DMS79 (cell line): ENCODE measurements around the gene ZFR2.
"Not testable (repeated sequence)": the region's sequence is repeated elsewhere in the genome, so short reads cannot be mapped to it uniquely, and the experiment has no call there.

Experiments used
- DNase-seq: peaks from one replicate; lab custom pipeline; 2025; lab: John Stamatoyannopoulos, UW

Gene ZFR2

GRCh38 chr19:3836887-3837286, 32.0 kb downstream of the ZFR2 start:
- no peak for DNase-seq

DNA sequence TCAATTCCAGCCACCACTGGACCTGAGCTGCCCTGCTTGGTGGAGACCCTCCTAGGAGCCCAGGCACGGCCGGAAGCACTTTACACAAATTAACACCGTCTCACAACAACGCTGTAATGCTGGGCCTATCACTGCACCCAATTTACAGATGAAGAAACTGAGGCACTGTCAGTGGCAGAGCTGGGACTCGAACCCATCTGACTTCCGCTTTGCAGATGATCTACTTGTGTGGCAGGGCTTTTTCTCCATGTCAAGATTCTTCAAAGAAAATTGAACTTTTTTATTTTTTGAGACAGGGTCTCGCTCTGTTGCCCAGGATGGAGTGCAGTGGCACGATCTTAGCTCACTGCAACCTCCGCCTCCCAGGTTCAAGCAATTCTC, 33.8 kb downstream of the ZFR2 start:
- no peak for DNase-seq

DNA sequence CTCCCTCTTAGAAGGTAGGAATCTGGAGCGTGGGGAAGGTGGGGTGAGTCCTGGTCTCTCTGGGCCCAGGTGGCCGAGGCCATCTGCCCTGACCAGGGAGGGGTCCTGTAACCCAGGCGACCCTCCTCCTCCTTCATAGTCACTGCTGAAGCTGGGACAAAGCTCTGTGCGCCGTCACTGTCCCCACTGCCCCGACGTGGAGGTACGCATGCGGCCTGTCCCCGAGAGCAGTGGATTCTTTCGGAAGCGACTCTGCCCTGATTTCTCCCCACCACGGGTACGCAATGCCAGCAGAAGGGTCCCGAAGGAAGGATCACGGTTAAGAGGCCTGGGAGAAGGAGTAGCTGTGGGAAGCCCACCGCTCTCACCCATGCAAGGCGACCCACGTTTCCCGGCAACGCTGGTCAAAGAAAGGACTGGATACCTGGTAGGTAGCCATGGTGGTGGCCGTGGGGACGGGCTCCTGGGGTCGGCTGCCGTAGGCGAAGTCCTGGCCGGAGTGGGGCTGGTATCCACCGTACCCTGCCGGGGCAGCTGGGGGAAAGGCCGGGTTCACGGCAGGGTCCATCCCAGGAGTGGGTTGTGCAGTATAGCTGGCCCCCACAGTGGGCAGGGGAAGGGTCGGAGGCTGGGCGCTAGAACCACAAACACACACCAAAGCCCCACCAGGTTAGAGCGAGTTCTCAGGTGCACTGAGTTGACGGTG, 34.3 kb downstream of the ZFR2 start:
- no peak for DNase-seq

DNA sequence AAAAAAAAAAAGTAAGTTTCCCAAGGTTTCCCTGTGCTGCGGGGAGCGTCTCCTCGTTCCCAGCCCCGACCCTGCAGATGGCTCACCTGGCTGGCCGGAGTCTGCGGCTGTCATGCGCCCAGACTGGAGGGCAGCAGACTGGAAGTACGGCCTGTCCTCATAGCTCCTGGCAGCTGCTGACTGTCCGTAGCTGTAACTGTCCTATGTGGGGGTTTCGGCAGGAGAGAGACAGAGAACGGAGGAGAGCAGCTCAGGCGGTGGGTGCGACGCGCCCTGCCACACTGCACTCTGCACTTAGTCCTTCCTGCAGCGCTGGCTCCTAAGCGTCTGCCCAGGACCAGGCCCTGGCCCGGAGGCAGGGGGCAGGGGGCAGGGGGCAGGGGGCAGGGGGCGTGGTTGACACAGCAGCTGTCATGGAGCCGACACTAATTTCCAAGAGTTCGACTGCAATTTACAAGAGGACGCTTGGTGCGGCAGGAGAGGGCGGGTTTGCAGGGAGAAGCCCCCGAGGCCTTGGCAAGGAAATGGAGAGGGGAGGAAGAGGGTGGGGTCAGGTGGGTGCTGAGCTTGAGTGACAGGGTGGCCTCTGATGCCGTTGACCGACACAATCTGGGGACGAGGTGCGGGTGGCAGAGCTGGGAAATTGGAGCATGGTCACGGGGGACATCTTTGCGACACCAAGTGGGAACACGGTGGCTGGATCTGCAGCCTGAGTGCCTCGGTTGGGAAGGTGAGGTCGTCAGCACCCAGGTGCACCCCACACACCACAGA, 35.1 kb downstream of the ZFR2 start:
- DNase-seq, result no peak

- DNase-seq, result no peak
Observed at GRCh38 chr19:3832001-3832400, 36.8 kb downstream of the ZFR2 start.

GRCh38 chr19:3831601-3832000, 37.2 kb downstream of the ZFR2 start:
- no peak for DNase-seq

- no peak for DNase-seq
Observed at GRCh38 chr19:3830621-3831589, 37.9 kb downstream of the ZFR2 start.

DNA sequence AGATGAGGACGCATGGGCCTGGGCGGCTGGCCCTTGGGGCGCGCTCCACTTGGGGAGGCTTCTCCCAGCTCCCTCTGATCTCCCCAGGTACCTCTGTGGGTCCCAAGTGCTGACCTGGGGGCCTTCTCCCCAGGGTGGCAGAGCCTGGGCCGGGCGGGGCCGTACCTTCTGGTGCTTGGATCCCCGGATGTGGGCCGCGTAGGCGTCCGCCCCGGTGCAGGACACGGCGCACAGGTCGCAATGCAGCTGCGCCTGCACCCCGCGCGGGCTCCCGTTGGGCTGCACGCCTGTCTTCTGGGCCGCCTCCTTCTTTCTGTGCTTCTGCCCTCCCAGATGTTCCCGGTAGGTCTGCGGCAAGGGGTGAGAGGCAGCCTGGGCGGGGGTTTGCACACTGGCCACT, 41.5 kb downstream of the ZFR2 start:
- no peak for DNase-seq

GRCh38 chr19:3826163-3826562, 42.7 kb downstream of the ZFR2 start:
- DNase-seq, result no peak

- DNase-seq, result no peak
Observed at GRCh38 chr19:3825286-3825956, 43.4 kb downstream of the ZFR2 start.

GRCh38 chr19:3823350-3823713, 45.5 kb downstream of the ZFR2 start:
- no peak for DNase-seq

GRCh38 chr19:3822683-3823349, 46.0 kb downstream of the ZFR2 start:
- DNase-seq, result no peak

DNA sequence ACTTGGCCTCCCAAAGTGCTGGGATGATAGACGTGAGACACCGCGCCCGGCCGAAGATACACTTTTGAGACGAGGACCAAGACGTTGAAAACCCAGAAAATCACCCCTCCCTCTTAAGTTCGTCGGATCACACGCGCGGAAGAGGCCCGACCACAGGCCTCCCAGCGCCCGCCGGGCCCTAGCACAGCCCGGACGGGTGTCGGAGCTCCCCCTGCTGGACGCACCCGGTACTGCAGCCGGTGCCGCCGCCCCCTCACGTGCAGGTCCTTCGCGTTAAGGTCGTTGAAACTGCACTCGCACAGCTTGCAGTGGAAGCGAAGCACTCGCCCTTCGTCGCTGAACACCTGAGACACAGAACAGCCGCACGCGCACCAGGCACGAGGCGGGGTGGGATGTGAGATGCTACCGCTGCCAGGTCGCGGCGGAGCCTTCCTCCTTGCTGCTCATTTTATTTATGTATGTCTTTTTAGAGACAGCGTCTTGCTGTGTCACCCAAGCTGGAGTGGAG, 46.9 kb downstream of the ZFR2 start:
- no peak for DNase-seq

DNA sequence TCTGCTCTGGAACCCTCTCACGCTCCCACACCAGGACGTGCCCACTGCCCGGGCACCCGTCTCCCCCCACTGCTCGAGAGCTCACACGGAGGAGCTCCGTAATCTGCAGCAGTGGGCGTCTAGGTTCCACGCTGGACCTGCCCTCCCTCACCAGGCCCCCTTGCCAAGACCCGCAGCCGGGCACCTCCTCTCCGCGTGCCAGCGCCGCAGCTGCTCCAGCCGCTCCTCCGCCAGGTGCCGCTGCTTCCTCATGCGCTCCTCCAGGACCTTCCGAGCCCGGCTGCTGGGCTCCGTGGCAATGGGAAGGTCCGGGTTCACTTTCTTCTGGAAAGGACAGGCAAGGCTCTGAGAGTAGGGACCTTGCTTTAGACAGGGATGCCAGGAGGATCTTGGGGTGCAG, 47.7 kb downstream of the ZFR2 start:
- DNase-seq, result no peak

DNA sequence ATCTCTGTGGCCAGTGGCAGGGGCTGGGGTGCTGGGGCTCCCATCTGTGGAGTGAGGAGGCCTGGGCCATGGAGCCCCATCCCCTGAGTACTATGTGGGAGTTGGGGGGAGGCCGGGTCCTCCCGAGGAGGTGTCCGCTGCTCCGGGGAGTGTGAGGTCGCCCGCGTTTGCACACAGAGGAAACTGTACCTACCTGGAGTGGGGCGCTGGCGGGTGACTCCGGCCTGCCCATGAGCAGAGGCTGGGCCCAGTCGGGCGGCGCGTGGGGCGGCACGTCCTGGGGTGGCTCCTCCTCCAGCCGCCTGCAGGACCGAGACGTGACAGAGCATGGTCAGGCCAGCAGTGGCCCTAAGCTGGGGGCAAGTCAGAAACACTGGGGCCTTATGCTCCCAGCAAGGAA, 48.8 kb downstream of the ZFR2 start:
- no peak for DNase-seq

- DNase-seq, result no peak
Observed at GRCh38 chr19:3818918-3819317, 49.9 kb downstream of the ZFR2 start.

- DNase-seq, result no peak
Observed at GRCh38 chr19:3818466-3818865, 50.4 kb downstream of the ZFR2 start.

DNA sequence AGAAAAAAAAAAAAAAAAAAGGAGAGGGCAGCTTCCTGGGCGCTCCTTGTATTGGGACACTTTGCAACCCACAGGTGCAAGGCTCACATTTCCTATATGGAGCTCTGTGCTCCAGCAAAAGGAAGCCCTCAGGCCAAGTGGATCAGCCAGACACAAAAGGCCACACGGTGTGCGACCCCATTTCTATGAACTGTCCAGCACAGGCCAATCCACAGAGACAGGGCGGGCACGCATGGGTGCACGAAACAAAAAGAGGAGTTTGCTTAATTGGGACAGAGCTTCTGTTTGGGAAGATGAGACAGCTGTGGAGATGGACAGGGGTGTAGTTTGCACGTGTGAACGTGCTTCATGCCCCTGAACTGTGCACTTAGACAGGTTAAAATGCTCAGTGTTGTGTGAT, 51.1 kb downstream of the ZFR2 start:
- DNase-seq, result no peak

- DNase-seq, result no peak
Observed at GRCh38 chr19:3816566-3817218, 52.1 kb downstream of the ZFR2 start.

DNA sequence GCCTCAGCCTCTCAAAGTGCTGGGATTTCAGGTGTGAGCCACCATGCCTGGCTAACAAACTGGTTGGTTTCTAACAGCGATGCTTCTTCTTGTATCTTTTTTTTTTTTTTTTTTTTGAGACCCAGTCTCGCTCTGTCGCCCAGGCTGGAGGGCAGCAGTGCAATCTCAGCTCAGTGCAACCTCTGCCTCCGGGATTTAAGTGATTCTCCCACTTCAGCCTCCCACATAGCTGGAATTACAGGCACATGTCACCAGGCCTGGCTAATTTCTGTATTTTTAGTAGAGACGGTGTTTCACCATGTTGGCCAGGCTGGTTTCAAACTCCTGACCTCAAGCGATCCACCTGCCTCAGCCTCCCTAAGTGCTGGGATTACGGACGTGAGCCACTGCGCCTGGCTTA, 52.7 kb downstream of the ZFR2 start:
- DNase-seq, result not testable (repeated sequence)

- DNase-seq, result no peak
Observed at GRCh38 chr19:3814648-3815047, 54.2 kb downstream of the ZFR2 start.
